HG02884 (cell line): Measurements from ENCODE around the gene GINS2.

ENCODE experiments used
- ATAC-seq: cut with Tn5 transposase; IDR thresholded peaks from one replicate; pipeline ENCODE4 v1.9.1; 2021; ENCODE audit warnings: mild to moderate bottlenecking, moderate library complexity; ENCODE audit not compliant: unreplicated experiment

The GINS2 gene

DNA sequence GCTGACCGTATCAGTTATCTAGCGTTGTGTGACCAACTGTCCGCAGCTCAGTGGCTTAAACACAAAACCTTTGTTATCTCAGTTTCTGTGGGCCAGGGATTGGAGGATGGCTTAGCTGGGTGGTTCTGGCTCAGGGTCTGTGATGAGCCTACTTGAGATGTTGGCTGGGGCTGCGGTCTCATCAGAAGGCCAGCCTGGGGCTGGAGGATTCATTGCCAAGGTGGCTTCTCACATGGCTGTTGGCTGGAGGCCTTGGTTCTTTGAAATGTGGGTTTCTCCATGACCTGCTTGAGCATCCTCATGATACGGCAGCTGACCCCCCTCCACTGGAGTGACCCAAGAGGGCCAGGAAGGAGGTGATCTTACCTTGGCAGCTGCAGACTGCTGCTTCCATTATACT is 58.9 kb downstream of the GINS2 start:
- no peak for ATAC-seq

DNA sequence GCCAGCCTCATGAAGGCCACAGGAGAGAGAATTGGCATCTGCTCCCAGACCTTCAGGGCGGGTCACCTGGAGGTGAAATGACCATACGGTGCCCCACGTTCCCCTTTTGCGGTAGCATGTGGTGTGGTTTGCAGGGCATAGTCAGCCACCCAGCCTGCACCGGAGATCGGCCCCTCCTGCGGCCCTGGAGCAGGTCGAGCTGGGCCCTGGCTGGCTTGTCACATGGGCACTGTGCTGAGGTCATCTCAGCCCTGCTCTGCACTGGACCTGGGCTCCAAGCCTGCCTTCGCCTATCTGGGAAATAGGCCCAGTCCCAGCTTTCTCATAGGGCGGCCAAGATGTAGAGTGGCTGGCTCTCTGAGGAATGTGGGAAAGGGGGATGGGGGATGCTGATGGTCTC is 59.4 kb downstream of the GINS2 start:
- no peak for ATAC-seq

DNA sequence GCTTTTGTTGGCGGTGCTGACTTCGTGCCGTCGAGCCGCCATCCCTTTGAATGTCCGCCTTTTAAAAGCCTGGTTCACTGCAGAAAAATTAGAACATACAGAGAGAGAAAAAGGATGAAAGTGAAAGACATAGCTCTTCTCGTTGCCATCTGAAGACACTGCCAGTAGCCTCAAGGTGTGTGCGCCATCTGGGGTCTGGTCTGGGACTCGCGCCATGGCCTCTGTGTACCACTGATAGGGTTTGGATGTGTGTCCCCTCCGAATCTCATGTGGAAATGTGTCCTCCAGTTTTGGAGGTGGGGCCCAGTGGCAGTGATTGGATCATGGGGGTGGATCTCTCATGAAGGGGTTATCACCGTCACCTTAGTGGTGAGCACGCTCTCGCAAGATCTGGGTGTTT is 60.1 kb downstream of the GINS2 start:
- no peak for ATAC-seq

DNA sequence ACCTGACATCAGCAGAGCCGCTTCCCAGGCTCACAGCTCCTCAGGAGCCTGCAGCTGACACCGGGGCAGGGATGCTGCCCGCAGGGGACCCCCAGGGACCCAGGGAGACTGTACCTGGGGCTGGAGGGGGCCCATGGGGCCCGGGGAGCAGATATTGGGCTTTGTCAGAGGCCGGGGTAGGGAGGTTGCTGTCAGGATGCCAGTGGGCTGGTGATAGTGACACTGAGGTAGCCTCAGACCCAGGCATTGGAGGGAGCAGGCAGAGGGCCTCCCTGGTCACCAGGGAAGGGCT is 60.5 kb downstream of the GINS2 start:
- no peak for ATAC-seq

- ATAC-seq, result no peak
These were observed 61.1 kb downstream of the GINS2 start for GRCh38 chr16:85627526-85628264.

GRCh38 chr16:85627089-85627488 is 61.7 kb downstream of the GINS2 start:
- no peak for ATAC-seq
